ENCODE measurements around the gene ZBTB40. TPM values are rescaled to one million over a fixed set of nuclear protein-coding genes. Genes with fewer than 3 reads are reported as not detected.

The ZBTB40 gene
- total and polyA plus RNA-seq, 9 donors: 8.3 to 26.0 (median 19.1) TPM

GRCh38 chr1:22465015-22465565 lies 13.4 kb downstream of the ZBTB40 start:
- DNase-seq: no peak
- no peak overlapping the region for H3K4me3 ChIP-seq
- intact Hi-C loops (cut with DNase I): no loop called here
- no peaks in the 10 kb centered on the region for H3K36me3 ChIP-seq
- no peaks in the 10 kb centered on the region for H3K27me3 ChIP-seq
- WGBS, 3 donors: 95 to 97% (median 97%) methylated on average over 9 of the region's 9 CpGs
- H3K27ac ChIP-seq: no peak overlapping the region
- no peaks in the 10 kb centered on the region for H3K9me3 ChIP-seq
- TF ChIP-seq EP300 (IDR thresholded peaks at IDR 0.05) (no peak), POLR2A (IDR thresholded peaks at IDR 0.05) (no peak), CTCF (IDR thresholded peaks at IDR 0.05) (no peak)
- no peaks in the 10 kb centered on the region for H3K4me1 ChIP-seq (ENCODE audit: insufficient read depth)

DNA sequence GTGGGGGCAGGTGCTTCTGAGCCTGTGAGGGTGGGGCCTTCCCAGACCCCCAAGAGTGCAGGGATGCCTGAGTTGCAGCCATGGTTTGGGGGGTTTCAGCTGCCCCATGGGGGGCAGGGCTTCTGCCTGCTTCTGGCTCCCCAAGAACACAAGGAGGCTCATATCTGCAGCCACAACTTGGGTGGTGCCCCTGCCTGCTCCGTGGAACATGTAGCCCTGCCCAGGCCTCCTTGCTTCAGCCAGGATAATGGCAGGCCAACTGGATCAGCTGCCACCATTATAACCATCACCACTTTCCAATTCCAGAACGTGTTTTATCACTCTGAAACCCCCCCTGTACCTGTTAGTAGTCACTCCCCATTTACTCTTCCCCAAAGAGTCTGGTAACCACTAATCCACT lies 14.0 kb downstream of the ZBTB40 start:
- peaks cover 4% of the 10 kb centered on the region for H3K4me1 ChIP-seq (ENCODE audit: insufficient read depth)
- no peaks in the 10 kb centered on the region for H3K27me3 ChIP-seq
- 82 to 85% (median 84%) methylated on average over 2 of the region's 2 CpGs for WGBS, 3 donors
- H3K4me3 ChIP-seq: no peak overlapping the region
- H3K27ac ChIP-seq: no peak overlapping the region
- no peaks in the 10 kb centered on the region for H3K36me3 ChIP-seq
- intact Hi-C loops (cut with DNase I): no loop called here
- no peaks in the 10 kb centered on the region for H3K9me3 ChIP-seq
- no peak for DNase-seq
- TF ChIP-seq POLR2A (IDR thresholded peaks at IDR 0.05) (no peak), EP300 (IDR thresholded peaks at IDR 0.05) (no peak), CTCF (IDR thresholded peaks at IDR 0.05) (no peak)

- Histone ChIP-seq H3K36me3 (no peaks in the 10 kb centered on the region), H3K4me3 (no peak overlapping the region), H3K27ac (no peak overlapping the region), H3K4me1 (ENCODE audit: insufficient read depth) (peaks cover 18% of the 10 kb centered on the region), H3K9me3 (no peaks in the 10 kb centered on the region), H3K27me3 (no peaks in the 10 kb centered on the region)
- no peak for TF ChIP-seq CTCF (IDR thresholded peaks at IDR 0.05)
- no peak for TF ChIP-seq EP300 (IDR thresholded peaks at IDR 0.05)
- TF ChIP-seq POLR2A (IDR thresholded peaks at IDR 0.05): no peak
- DNase-seq: no peak
- 73 to 86% (median 83%) methylated on average over 4 of the region's 4 CpGs for WGBS, 3 donors
- intact Hi-C loops (cut with DNase I): no loop called here
Measured at GRCh38 chr1:22470227-22470626, 18.6 kb downstream of the ZBTB40 start.

DNA sequence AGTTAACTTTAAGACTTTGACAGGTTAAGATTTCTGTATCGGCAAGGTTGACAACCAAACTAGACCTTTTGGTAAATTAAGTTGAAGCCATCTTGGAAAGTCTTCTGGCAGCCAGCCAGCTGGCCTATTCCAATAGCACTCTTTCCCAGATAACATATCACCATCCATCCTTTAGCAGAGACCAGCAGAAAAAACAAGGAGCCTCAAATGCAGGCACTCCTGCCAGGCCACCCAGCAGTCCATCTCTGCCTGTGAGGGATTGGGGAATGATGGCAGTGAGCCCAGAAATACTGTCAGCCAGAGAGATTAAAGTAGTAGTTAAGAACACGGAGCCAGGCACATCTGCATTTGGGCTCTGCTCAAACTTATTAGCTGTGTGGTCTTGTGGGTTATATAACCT lies 19.4 kb downstream of the ZBTB40 start:
- intact Hi-C loops (cut with DNase I): no loop called here
- peak in 4 of 5 donors; percentile 32 to 80 (median 59) for DNase-seq
- H3K4me1 ChIP-seq (ENCODE audit: insufficient read depth): peaks cover 18% of the 10 kb centered on the region
- H3K27me3 ChIP-seq: no peaks in the 10 kb centered on the region
- no peak overlapping the region for H3K4me3 ChIP-seq
- H3K36me3 ChIP-seq: no peaks in the 10 kb centered on the region
- TF ChIP-seq POLR2A (IDR thresholded peaks at IDR 0.05) (no peak), EP300 (IDR thresholded peaks at IDR 0.05) (no peak), CTCF (IDR thresholded peaks at IDR 0.05) (no peak)
- WGBS, 3 donors: 15 to 20% (median 20%) methylated on average over 2 of the region's 2 CpGs
- no peak overlapping the region for H3K27ac ChIP-seq
- H3K9me3 ChIP-seq: no peaks in the 10 kb centered on the region

All from ovary (tissue), 9 donors.